Urinary bladder (tissue), 4 donors: ENCODE measurements around the gene PDE9A. TPM values are rescaled to one million over a fixed set of nuclear protein-coding genes. Genes with fewer than 3 reads are reported as not detected.
A peak's percentile ranks its signal among the peaks of the same experiment; 100 is the strongest.
"Not testable (repeated sequence)": the region's sequence is repeated elsewhere in the genome, so short reads cannot be mapped to it uniquely, and the experiment has no call there.

Source experiments
- DNase-seq: peaks from one replicate; pipeline ENCODE4 v3.0.0-alpha.2; 2015; ENCODE audit errors: extremely low spot score
- H3K27ac ChIP-seq: one replicate; pipeline ENCODE4 v1.5.1; 2013; ENCODE audit warnings: low read depth, mild to moderate bottlenecking, moderate library complexity
- H3K36me3 ChIP-seq: one replicate; pipeline ENCODE4 v1.6.1; 2013; ENCODE audit warnings: mild to moderate bottlenecking, moderate library complexity; ENCODE audit not compliant: insufficient read depth
- H3K4me1 ChIP-seq: one replicate; pipeline ENCODE4 v1.6.1; 2013; ENCODE audit warnings: mild to moderate bottlenecking, moderate library complexity; ENCODE audit not compliant: insufficient read depth
- H3K4me3 ChIP-seq: one replicate; pipeline ENCODE4 v1.5.1; 2013; ENCODE audit warnings: low read depth, low read length
- WGBS: extraction: QIAGEN DNeasy Blood & Tissue Kit; methylation state at CpG from one replicate; pipeline ENCODE4 v1.1.7; 2013; 5-methylcytosine and 5-hydroxymethylcytosine counted together
- polyA plus RNA-seq: library from polyadenylated mRNA; stranded (reverse); fragments of 200-250 nt; gene quantifications from one replicate; pipeline ENCODE4 v1.2.3, GENCODE V29; 2013
- total RNA-seq: library from RNA; depleted of rRNA; stranded (reverse); fragments of >200 nt; gene quantifications from one replicate; pipeline ENCODE4 v1.2.3, GENCODE V29; 2014
- donor health status: healthy with polysubstance abuse.
- donor health status: healthy.

PDE9A gene
- 13.5 TPM for total RNA-seq
- 33.2 TPM for polyA plus RNA-seq

GRCh38 chr21:42653231-42654061, at the start of gene PDE9A:
TSS of gene PDE9A (plus strand) at chr21:42653621. CDS start at chr21:42653815, 194 bp downstream.
- no peak for DNase-seq
- H3K4me1 ChIP-seq: no peaks in the 10 kb centered on the region
- peak within 1 kb of the TSS; percentile 50 for H3K4me3 ChIP-seq
- no peaks in the 10 kb centered on the region for H3K36me3 ChIP-seq
- WGBS: under 1% methylated on average over 89 of the region's 91 CpGs
- H3K27ac ChIP-seq: no peak within 1 kb of the TSS

GRCh38 chr21:42607102-42607501, 46.3 kb upstream of the PDE9A start:
- H3K27ac ChIP-seq: no peak overlapping the region
- 76% methylated on average over 4 of the region's 4 CpGs for WGBS
- no peaks in the 10 kb centered on the region for H3K4me1 ChIP-seq
- no peak overlapping the region for H3K4me3 ChIP-seq
- no peak for DNase-seq
- no peaks in the 10 kb centered on the region for H3K36me3 ChIP-seq

GRCh38 chr21:42607525-42608102, 45.8 kb upstream of the PDE9A start:
- Histone ChIP-seq H3K27ac (no peak overlapping the region), H3K36me3 (no peaks in the 10 kb centered on the region), H3K4me3 (no peak overlapping the region), H3K4me1 (no peaks in the 10 kb centered on the region)
- DNase-seq: no peak
- 83% methylated on average over 5 of the region's 5 CpGs for WGBS

DNA sequence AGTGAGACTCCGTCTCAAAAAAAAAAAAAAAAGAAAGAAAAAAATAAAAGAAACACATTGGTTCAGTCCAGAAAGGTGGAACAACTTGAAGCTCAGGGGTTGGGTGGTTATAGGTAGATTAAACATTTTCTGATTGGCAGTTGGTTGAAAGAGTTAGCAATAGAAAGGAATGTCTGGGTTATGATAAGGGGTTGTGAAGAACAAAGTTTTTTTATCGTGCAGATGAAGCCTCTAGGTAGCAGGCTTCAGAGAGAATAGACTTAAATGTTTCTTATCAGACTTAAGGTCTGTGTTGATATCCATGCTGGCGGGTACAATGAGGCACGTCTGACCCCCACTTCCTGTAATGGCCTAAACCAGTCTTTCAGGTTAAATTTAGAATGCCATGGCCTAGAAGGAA, 45.0 kb upstream of the PDE9A start:
- Histone ChIP-seq H3K4me3 (no peak overlapping the region), H3K4me1 (no peaks in the 10 kb centered on the region), H3K27ac (no peak overlapping the region), H3K36me3 (no peaks in the 10 kb centered on the region)
- 65% methylated on average over 4 of the region's 4 CpGs for WGBS
- DNase-seq: no peak

GRCh38 chr21:42609811-42610210, 43.6 kb upstream of the PDE9A start:
- no peak for DNase-seq
- H3K27ac ChIP-seq: no peak overlapping the region
- no peak overlapping the region for H3K4me3 ChIP-seq
- no peaks in the 10 kb centered on the region for H3K4me1 ChIP-seq
- WGBS: 92% methylated on average over 2 of the region's 2 CpGs
- H3K36me3 ChIP-seq: no peaks in the 10 kb centered on the region

- 89% methylated on average over 3 of the region's 3 CpGs for WGBS
Observed at GRCh38 chr21:42611852-42612251, 41.6 kb upstream of the PDE9A start.

GRCh38 chr21:42612390-42612789, 41.0 kb upstream of the PDE9A start:
- no peaks in the 10 kb centered on the region for H3K4me1 ChIP-seq
- no peak overlapping the region for H3K4me3 ChIP-seq
- no peak overlapping the region for H3K27ac ChIP-seq
- WGBS: 86% methylated on average over 1 of the region's 1 CpG
- DNase-seq: no peak
- H3K36me3 ChIP-seq: no peaks in the 10 kb centered on the region

More at GRCh38 chr21:42611852-42612251, 41.6 kb upstream of the PDE9A start:
- DNase-seq: no peak
- H3K36me3 ChIP-seq: no peaks in the 10 kb centered on the region
- H3K4me1 ChIP-seq: no peaks in the 10 kb centered on the region
- no peak overlapping the region for H3K4me3 ChIP-seq
- H3K27ac ChIP-seq: no peak overlapping the region

DNA sequence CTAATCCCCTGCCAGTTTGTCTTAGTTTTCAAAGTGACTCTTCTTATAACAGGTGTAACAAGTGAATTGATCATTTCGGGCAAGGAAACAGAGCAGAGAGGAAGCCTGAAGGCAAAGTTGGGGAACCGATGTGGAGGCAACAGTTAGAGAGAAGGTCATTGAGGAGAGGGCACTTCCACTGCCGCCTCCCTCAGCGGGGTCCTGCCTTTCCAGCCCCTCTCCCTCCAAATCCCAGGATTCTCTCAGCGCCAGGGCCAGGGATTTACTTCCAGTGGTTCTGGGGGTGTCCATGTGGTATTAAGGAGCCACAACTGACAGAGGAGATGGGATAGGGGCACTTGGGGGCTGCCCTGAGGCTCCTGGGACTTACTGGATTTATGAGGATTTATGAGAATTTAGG, 39.7 kb upstream of the PDE9A start:
- Histone ChIP-seq H3K27ac (no peak overlapping the region), H3K4me3 (no peak overlapping the region), H3K4me1 (no peaks in the 10 kb centered on the region), H3K36me3 (no peaks in the 10 kb centered on the region)
- DNase-seq: no peak
- WGBS: 88% methylated on average over 5 of the region's 5 CpGs

GRCh38 chr21:42614396-42614795, 39.0 kb upstream of the PDE9A start:
- H3K36me3 ChIP-seq: no peaks in the 10 kb centered on the region
- no peaks in the 10 kb centered on the region for H3K4me1 ChIP-seq
- H3K27ac ChIP-seq: no peak overlapping the region
- no peak overlapping the region for H3K4me3 ChIP-seq
- 62% methylated on average over 9 of the region's 9 CpGs for WGBS
- no peak for DNase-seq

DNA sequence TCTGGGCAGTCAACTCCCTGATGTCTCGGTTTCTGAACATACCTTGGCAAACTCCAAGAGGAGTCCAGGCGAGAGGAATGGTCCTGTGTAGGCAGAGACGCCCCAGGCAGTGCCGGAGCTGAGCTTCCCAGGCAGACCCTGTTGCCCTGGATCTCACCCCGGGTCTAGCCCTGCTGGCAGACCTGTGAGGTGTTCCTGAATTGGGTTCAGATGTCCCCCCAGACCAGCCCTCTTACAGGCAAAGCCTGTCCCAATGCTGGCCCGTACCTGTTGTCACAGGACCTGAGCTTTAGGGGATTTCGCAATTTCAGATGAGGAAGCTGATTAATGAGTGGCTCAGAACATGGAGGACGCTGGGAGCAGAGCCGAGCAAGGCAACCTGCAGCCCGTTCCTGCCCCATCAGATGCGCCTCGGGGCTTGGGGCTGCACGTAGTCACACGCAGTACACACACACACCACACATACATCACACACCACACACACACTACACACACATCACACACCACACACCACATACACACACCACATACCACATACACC, 38.5 kb upstream of the PDE9A start:
- Histone ChIP-seq H3K4me1 (no peaks in the 10 kb centered on the region), H3K36me3 (no peaks in the 10 kb centered on the region), H3K27ac (peak overlapping the region; percentile 65), H3K4me3 (no peak overlapping the region)
- DNase-seq: peak; percentile 66
- 36% methylated on average over 14 of the region's 14 CpGs for WGBS

GRCh38 chr21:42615377-42615776, 38.0 kb upstream of the PDE9A start:
- not testable (repeated sequence) for DNase-seq, H3K4me3 ChIP-seq, H3K27ac ChIP-seq, H3K36me3 ChIP-seq, H3K4me1 ChIP-seq
- 53% methylated on average over 3 of the region's 5 CpGs for WGBS

DNA sequence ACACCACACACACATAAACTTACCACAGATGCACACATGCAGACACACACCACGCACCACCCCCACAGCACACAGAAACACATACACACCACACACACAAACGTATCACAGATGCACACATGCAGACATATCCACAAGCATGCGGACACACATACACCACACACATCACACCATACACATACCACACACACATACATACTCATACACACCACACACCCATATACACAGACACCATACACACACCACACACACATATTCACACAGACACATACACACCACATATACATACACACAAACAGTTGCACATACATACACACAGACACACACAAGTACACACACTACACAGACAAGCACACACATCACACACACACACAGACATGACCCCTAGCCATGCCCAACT, 37.5 kb upstream of the PDE9A start:
- no peak overlapping the region for H3K27ac ChIP-seq
- WGBS: 59% methylated on average over 3 of the region's 3 CpGs
- H3K4me1 ChIP-seq: no peaks in the 10 kb centered on the region
- no peaks in the 10 kb centered on the region for H3K36me3 ChIP-seq
- DNase-seq: no peak
- H3K4me3 ChIP-seq: no peak overlapping the region

- DNase-seq: no peak
- H3K4me1 ChIP-seq: no peaks in the 10 kb centered on the region
- 18% methylated on average over 18 of the region's 18 CpGs for WGBS
- H3K4me3 ChIP-seq: no peak overlapping the region
- H3K36me3 ChIP-seq: no peaks in the 10 kb centered on the region
- H3K27ac ChIP-seq: no peak overlapping the region
Observed at GRCh38 chr21:42616446-42616845, 37.0 kb upstream of the PDE9A start.

DNA sequence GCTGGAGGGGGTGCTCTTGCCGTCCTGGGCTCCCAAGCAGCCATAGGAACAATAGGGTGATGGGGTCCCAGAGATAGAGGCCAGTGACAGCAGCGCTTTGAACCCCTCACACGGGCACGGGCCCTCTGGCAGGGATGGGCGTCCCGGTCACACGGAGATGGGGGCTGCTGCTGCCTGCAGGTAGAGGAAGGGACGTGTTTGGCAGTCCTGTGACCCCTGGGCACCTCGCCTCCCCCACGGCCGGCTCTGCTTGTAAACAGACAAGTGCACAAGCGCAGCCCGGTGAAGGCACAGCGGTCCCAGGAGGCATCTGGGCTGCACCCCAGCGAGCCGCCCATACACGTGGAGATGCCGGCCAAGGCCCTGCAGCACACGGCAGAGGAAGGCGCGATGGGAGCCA, 36.5 kb upstream of the PDE9A start:
- Histone ChIP-seq H3K27ac (no peak overlapping the region), H3K4me3 (no peak overlapping the region), H3K36me3 (no peaks in the 10 kb centered on the region), H3K4me1 (no peaks in the 10 kb centered on the region)
- 78% methylated on average over 21 of the region's 21 CpGs for WGBS
- DNase-seq: no peak
